Fibroblast of gingiva (primary cell): ENCODE measurements around the gene DHX8.

Experiments
- DNase-seq: peaks from one replicate; pipeline ENCODE4 v3.0.0-alpha.2; 2011; ENCODE audit warnings: low read depth

DHX8 gene

DNA sequence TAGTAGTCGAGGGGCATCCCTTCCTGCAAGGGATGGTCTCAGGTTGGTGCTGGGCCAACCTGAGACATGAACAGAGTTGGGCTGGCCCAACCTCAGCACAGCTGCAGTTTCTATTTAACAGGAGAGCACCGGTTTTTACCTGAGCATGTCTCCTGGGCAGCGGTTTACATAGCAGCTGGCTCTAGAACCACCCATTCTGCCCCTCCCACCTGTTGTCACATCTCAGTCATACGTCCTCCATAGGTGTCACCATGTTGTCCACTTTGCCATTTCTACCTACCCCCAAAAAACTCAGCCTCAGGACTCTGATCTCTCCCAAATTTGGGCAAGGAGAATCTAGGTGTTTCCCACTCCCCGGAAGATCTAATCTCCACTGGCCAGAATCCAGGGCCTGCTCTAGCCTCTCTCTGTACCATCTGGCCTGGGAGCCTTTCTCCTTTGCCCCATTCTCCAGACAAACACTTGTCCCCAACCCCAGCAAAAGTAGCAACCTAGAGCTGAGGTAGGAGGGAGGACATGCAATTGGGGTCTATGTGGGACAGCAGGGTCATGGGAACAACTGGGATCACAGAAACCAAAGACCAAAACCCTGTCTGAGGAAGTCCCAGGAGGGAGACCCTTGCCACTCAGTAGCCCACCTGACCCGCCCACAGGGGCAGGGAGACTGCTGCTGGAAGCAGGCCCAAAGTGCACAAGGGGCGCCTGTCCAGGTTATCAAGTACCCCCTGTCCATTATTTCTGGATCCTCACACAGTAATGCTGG, 43.3 kb downstream of the DHX8 start:
- DNase-seq, result no peak

GRCh38 chr17:43528319-43528987, 44.7 kb downstream of the DHX8 start:
- no peak for DNase-seq

DNA sequence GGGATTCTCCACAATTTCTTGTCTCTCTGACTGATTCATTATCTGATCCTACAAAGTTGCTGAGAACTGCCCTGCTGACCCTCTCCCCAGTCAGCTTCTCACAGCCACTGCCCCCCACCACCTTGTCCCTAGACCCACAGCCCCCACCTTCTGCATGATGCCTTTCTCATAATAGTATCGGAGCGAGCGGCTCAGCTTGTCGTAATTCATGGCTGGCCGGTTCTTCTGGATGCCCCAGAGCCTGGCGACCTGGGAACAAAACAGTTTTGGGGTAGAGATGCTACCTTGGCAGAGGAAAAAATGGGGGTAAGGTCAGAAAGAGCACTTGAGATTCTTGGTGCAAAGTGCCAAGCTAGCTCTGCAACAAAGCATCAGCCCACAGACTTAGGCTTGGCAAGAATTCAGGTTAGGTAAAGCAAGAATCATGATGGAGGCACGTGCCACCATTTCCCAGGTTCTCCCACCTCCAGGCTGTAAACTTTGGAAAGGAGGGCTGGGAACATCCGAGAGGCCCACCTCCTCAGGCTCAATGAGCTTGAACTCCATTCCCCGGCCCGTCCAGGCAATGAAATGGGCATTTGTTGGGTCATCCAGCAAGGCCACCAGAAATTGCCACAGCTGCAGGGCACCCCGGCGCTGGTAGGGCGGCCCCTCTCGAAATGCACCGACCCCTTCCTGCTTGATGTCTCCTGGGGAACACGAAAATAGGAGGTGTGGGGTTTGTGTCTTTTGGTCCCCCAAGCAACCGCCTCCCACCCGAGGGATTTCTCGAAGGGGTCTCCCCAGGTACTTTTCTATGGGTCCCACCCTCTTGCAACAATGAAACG, 45.4 kb downstream of the DHX8 start:
- DNase-seq, result no peak

- DNase-seq, result no peak
Measured at GRCh38 chr17:43529947-43530287, 46.1 kb downstream of the DHX8 start.

GRCh38 chr17:43530288-43531081, 46.7 kb downstream of the DHX8 start:
- peak; percentile 80 for DNase-seq

GRCh38 chr17:43531082-43531378, 47.3 kb downstream of the DHX8 start:
- no peak for DNase-seq

DNA sequence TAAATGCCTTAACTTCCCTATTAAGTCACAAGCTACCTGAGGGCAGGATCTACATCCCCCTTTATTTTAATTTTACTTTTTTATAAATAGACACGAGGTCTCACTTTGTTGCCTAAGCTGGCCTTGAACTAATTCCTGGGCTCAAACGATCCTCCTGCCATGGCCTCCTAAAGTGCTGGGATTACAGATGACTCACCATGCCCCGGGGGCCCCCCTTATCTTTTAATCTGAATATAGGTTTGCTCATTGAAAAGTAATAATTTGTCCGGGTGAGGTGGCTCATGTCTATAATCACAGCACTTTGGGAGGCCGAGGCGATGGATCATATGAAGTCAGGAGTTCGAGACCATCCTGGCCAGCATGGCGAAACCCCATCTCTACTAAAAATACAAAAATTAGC, 48.2 kb downstream of the DHX8 start:
- DNase-seq, result no peak

DNA sequence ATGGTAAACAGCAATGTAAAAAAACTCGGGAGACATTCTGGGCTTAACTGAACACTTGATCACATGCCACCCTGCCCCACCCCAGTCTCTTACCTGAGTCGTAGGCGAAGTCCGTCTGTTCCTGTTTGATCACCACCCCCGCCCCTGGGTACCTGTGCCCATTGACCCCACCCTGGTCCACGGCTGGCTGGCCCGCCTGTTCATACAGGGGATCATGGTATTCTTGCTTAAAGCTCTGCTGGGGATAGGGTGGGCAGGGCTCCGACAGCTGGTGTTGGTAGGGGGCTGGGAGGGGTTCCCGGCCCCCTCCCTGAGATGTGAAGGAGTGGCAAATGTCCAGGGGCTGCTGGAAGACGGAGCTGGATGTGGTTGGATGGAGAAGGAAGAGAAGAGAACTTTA, 48.8 kb downstream of the DHX8 start:
- DNase-seq, result no peak

DNA sequence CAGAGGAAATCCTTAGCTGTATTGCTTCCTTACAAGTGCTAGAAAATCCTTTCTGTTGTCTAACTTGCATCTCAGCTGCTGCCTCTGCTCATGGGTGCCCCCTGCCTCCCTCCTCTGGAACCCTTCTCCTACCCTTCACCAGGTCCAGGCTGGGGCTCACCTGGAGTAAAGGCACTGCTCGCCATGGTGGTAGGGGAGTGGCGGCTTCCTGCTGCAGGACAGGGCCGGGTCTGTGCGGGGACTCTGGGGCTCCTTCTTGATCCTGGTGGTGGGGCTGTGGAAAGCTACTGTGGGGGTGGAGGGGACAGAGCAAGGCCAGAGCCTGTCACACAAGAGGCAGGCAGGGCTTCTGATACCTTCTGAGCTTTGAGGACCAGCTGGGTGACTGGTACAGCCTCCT, 49.9 kb downstream of the DHX8 start:
- DNase-seq, result no peak

DNA sequence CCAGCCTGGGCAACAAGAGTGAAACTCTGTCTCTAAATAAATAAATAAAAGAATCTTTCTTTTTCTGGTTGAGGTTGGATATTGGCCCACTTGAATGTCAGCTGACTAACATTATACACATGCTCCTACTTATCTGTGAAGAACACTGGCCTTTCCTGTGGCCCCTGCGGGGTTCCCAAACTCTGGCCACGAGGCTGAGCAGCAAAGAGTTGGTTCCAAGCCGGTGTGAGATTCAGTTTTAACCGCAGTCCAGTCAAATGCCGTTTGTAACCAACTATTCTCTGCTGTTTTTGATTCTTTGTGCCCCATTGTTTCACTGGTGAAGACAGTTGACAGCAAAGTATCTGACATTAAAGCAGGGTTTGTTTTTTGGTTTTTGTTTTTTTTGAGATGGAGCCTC, 51.1 kb downstream of the DHX8 start:
- no peak for DNase-seq

GRCh38 chr17:43536236-43536992, 52.6 kb downstream of the DHX8 start:
- DNase-seq, result peak; percentile 79

DNA sequence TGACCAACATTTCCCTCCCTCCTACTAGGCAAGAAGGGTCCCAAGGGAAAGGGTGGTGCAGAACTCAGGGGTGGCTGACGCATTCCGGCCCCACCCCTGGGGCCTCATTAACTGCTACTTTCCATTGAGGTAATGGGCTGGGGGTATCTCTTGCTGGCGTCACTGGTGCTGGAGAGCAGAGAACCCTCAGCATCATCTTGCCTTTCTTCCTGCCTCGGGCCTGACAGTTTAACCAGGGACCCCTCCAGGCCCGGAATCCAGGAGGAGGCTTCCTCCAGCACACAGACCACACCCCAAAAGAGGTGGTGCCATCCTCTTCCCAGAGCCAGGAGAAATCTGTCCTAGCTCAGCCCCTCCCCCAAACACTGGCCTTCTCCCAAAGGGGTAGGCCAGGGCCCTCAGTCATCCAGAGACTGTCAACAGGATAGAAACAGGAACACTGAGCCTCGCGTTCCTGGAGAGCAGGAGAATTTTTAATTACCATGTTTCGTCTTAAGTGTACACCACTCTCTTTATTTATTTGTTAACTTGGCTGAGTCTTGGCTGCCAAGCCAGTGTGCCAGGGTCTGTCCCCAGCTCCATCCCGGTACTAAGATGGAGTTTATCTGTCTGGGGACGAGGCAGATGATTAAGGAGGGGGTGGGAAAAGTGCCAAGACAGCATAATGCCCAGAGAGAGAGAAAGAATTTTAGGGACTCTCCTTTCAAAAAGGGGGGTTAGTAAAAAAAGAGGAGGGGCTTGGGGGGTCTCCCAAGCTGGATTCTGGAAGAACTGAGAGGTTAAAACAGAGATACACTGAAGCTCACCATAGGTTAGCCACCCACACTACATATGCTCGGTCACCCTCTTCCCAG, 57.3 kb downstream of the DHX8 start:
- no peak for DNase-seq

DNA sequence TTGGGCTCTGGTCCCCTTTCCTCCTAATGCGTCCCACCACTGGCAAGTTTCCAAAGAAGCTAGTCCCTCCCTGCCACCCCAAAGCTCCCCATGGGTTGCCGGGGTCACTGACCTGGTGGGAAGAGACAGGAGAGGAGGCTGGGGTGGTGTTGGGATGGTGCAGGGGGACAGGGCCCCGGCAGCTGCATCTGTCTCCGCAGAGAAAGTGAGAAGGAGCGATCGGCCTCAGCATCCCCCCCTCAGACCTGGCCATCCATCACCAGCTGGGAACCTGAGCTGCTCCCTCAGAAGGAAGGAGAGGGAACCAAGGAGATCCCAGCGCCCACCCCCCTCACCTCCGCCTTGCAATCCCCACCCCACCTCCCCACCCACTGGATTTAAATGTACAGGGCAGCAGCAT, 59.1 kb downstream of the DHX8 start:
- no peak for DNase-seq

DNA sequence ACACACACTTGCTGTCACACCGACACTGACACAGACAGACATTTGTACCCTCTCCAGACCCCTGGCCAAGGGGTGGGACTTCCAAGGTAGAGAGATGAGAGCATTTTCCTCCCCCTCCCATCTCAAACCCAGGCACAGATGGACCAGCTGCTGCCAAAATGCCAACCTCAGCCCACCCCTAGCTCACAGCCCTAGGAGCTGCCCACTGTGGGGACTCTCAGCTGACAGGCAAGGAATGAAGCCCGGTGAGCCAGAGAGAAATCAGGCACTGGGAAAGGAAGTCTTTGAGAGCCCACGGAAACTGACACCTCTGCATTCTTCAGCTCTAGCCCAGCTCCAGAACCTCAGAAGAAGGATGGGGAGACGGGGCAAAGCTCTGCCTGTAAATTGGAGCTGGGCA, 59.5 kb downstream of the DHX8 start:
- no peak for DNase-seq

DNA sequence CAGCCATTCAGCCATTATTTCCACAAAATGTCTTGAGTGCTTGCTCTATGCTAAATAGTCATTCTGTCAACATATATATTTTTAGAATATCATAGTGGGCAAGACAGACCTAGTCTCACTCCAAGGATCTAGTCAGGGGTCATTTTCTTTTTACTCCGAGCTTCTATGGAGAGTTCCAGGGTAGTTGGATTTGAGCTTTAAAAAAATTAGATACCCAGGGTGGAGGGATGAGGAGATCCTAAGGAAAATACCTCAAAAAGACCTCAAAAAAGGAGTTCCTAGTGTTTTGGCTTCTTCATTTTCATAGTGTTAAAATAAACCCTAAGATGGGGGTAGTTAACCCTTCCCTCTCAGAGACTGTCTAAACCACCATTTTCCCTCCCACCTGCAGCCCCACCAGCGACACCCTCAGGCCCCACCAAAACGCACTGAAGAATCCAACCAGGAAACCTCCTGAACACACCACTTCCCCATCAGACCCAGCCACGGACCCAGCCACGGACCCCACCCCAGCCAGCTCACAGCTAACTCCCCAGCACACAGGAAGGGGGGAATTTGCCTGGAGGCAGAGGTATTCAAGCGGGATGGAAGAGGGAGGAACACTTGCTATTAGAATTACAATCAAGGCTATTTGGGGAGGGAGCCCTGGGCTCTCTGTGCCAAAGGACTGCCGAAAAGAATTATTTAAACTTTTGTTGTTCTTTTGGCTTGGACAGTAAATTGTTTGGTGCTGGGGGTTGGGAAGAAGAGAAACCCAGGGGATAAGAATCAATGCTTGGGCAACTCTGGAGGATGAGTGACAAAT, 60.2 kb downstream of the DHX8 start:
- DNase-seq, result no peak

GRCh38 chr17:43545383-43545632, 61.5 kb downstream of the DHX8 start:
- no peak for DNase-seq

DNA sequence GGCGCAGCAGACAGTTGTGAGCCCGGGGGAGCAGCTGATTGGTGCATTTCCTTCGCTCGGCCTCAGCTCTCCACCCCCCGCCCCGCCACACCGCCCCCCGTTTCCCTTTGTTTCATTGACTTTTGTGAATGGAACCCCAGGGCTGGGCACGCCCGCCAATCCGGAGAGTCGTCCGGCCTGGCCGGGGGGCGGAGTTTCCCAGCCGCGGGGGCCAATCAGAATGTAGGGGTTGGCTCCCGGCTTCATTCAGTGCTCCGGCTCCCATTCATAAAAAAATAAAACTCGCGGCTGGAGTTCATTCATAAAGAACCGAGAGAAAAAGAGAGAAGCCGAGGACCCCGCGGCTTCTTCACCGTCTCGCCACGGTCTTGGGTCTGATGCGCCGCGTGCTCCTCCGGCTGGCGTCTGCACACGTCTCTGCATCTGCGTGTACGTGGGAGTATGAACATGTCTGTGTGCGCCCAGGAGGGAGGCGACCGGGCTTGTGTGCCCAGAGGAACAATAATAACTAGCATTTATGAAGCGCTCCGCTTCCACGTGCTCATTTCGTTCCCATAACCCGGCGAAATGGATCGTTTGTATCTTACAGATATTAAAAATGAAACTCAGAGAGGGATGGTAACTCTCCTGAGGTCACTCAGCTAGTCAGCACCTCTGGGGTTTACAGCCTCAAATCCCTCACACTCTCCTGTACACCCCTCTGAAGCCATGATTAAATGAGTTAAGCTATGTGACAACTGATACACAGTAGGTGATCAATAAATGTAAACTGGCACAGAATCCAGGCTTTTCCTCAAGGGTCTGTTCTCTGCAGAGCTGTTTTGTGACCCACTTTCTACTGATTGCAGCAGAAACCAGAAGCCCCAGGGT, 62.8 kb downstream of the DHX8 start, which contains the start of gene ETV4:
Gene ETV4, minus strand, starts transcription at position 22 of the 870 bp plus-strand sequence. CDS start 723 bp downstream, outside the sequence.
- DNase-seq, result peak; percentile 90

GRCh38 chr17:43547189-43547550, 63.4 kb downstream of the DHX8 start:
- no peak for DNase-seq

DNA sequence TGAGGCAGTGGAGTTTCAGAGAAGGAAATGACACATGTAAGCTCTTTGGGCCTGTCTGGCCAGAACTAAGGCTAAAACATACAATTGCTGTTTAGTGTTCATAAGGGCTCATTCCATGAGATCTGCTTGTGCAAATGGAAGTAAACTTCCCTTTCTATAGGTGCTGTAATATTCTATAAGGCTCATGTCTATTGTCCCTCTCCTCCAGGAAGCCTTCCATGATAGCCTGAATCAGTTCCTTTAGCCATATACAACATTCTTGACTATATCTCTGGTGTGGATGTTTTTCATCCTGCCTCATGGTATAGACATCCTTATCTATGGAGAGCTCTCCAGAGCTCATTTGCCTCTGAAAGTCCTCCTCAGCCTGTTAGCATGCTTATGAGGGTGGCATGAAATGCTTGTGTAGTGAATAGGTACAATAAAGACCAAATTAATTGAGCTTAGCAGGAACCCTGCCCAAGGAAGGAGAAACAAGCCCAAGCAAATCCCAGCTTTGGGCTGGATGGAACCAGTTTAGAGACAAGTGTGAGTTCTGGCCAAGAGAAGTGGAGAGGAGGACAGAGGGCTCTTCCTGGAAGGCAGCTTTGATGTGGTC, 64.0 kb downstream of the DHX8 start:
- no peak for DNase-seq
